GM12878 (cell line): Measurements from ENCODE around the gene SIT1. TPM values are rescaled to one million over a fixed set of nuclear protein-coding genes. Genes with fewer than 3 reads are reported as not detected.

Experiments
- ATAC-seq: fragments of 200-7000 bp; cut with Tn5 transposase; 3 replicates; pipeline ENCODE4 v1.9.1; 2020; ENCODE audit warnings: mild to moderate bottlenecking, moderate library complexity
- BruUV-seq: library from RNA; stranded (reverse); fragments of 400-500 nt; replicated peaks from 2 replicates; lab custom pipeline; 2021; lab: Mats Ljungman, UMichigan
- CTCF ChIA-PET: fragments of 300-600 bp; sonication (Branson Sonifier 250); formaldehyde crosslinking; extraction: SDS; loops from one replicate; lab custom pipeline; 2021; ENCODE audit warnings: inconsistent platforms; lab: Yijun Ruan, JAX
- POLR2A ChIA-PET: fragments of 350-600 bp; formaldehyde crosslinking; extraction: SDS; loops from one replicate; lab custom pipeline; 2021; ENCODE audit warnings: inconsistent platforms; lab: Charles Lee
- RAD21 ChIA-PET: fragments of 300-600 bp; sonication (Branson Sonifier 250); formaldehyde crosslinking; loops from one replicate; lab custom pipeline; 2023; ENCODE audit warnings: antibody characterized with exemption; ENCODE audit not compliant: unreplicated experiment; lab: Charles Lee
- SMC1A ChIA-PET: fragments of 300-600 bp; sonication (Branson Sonifier 250); formaldehyde crosslinking; loops from one replicate; lab custom pipeline; 2023; ENCODE audit not compliant: unreplicated experiment, uncharacterized antibody; lab: Charles Lee
- DNase-seq: peaks from one replicate; pipeline ENCODE4 v3.0.0-alpha.2; 2011; ENCODE audit warnings: low read depth, low spot score
- FAIRE-seq: peaks from 3 replicates; lab custom pipeline; 2011; peaks lifted over from hg19 to GRCh38; lab: Jason Lieb, UNC
- H2AFZ ChIP-seq: 2 replicates; pipeline ENCODE4 v1.6.0; 2011; ENCODE audit warnings: low read depth, low read length, control low read depth; ENCODE audit not compliant: control insufficient read depth
- H3K27ac ChIP-seq: 2 replicates; pipeline ENCODE4 v1.5.1; 2011; ENCODE audit warnings: control low read depth; ENCODE audit not compliant: control insufficient read depth, insufficient read depth
- H3K27me3 ChIP-seq, 2 experiments: replicated peaks in 1 of 2; 2 replicates each; pipeline versions ENCODE4 v1.6.0 to v1.6.1; 2011; ENCODE audit warnings: low read length in 1 of 2; ENCODE audit not compliant: control insufficient read depth in 2 of 2, insufficient read depth in 2 of 2
- H3K36me3 ChIP-seq, 2 experiments: 2 replicates each; pipeline ENCODE4 v1.5.1; 2011; ENCODE audit warnings: low read length in 1 of 2; ENCODE audit not compliant: control insufficient read depth in 2 of 2, insufficient read depth in 2 of 2
- H3K4me1 ChIP-seq: 2 replicates; pipeline ENCODE4 v1.6.1; 2011; ENCODE audit warnings: mild to moderate bottlenecking, low read length, moderate library complexity, mixed read lengths; ENCODE audit not compliant: control insufficient read depth, insufficient read depth
- H3K4me2 ChIP-seq: 2 replicates; pipeline ENCODE4 v1.6.0; 2011; ENCODE audit warnings: control low read depth; ENCODE audit not compliant: control insufficient read depth, insufficient read depth
- H3K4me3 ChIP-seq: fragments of 200-600 bp; sonication (generic); 2 replicates; pipeline ENCODE4 v1.5.1; 2016
- H3K79me2 ChIP-seq: 2 replicates; pipeline ENCODE4 v1.6.0; 2011; ENCODE audit warnings: low read length; ENCODE audit not compliant: control insufficient read depth, insufficient read depth
- H3K9ac ChIP-seq: 2 replicates; pipeline ENCODE4 v1.8.0; 2011; ENCODE audit warnings: low read length, control low read depth, mixed read lengths; ENCODE audit not compliant: control insufficient read depth, insufficient read depth
- H3K9me3 ChIP-seq: replicated peaks from 3 replicates; pipeline ENCODE4 v1.5.1; 2011; ENCODE audit warnings: mild to moderate bottlenecking, low read length; ENCODE audit not compliant: control insufficient read depth, insufficient read depth
- H4K20me1 ChIP-seq: 2 replicates; pipeline ENCODE4 v1.6.0; 2011; ENCODE audit not compliant: control insufficient read depth, insufficient read depth
- BACH1 ChIP-seq: fragments of 450-650 bp; IDR thresholded peaks from 2 replicates; pipeline ENCODE4 v1.6.1; 2017; ENCODE audit warnings: mild to moderate bottlenecking, borderline replicate concordance
- NBN ChIP-seq: fragments of 450-650 bp; IDR thresholded peaks from 2 replicates; pipeline ENCODE4 v1.6.1; 2016
- POU2F2 ChIP-seq: IDR thresholded peaks from 3 replicates; pipeline ENCODE4 v1.6.1; 2011; ENCODE audit warnings: low read depth, mild to moderate bottlenecking, low read length, borderline replicate concordance
- STAT3 ChIP-seq: IDR thresholded peaks from 2 replicates; pipeline ENCODE4 v1.6.1; 2011; ENCODE audit warnings: low read depth, low read length, improper control_type of control experiment
- WGBS: methylation state at CpG from one replicate; pipeline ENCODE4 v1.1.6; 2016; ENCODE audit warnings: low lambda C conversion rate; ENCODE audit not compliant: insufficient replicate concordance, insufficient coverage; ENCODE audit errors: missing lambda C conversion rate; 5-methylcytosine and 5-hydroxymethylcytosine counted together
- in situ Hi-C: fragments of 300-500 bp; cut with MboI; formaldehyde crosslinking; loops from 9 replicates; pipeline ENCODE4 v1.14.3; 2018; ENCODE audit warnings: mixed read lengths
- intact Hi-C: fragments of 100-400 bp; cut with micrococcal nuclease; formaldehyde crosslinking; loops from one replicate; pipeline ENCODE4 v1.14.2; 2022; ENCODE audit not compliant: unreplicated experiment
- polyA plus RNA-seq, 11 experiments: library from polyadenylated mRNA; depleted of rRNA in 4 of 11; unstranded in 6 of 11; stranded (reverse) in 5 of 11; fragments of >200 nt; fragmentation: Nextera tagmentation in 4 of 11; fragmentation: Illumina TruSeq in 1 of 11; extraction: Ambion mirVana in 4 of 11; extraction: Trizol in 1 of 11; gene quantifications; 1 replicate in 1 of 11; 2 replicates in 10 of 11; pipeline versions ENCODE4 v1.2.1 to v1.2.3, GENCODE V29; 2011 to 2016; ENCODE audit warnings: inconsistent platforms in 2 of 11, missing spikeins in 2 of 11, low read depth in 1 of 11
- total RNA-seq, 4 experiments: library from RNA; depleted of rRNA in 3 of 4; stranded (reverse); fragments of >200 nt in 3 of 4; fragmentation: Illumina TruSeq in 1 of 4; extraction: Trizol in 1 of 4; gene quantifications; 2 replicates each; pipeline versions ENCODE4 v1.2.1 to v1.2.3, GENCODE V29; 2013 to 2021
- TF ChIP-seq, protein P1 (sequence below): IDR thresholded peaks from 2 replicates; pipeline ENCODE4 v1.6.1; 2011; ENCODE audit warnings: low read depth, low read length, improper control_type of control experiment, borderline replicate concordance

SIT1 gene
- total and polyA plus RNA-seq, 10 of the 15 experiments (the other 5 are each of a cell fraction or from before 2014, with no cell fraction given): 0.97 to 137 (median 59.7) TPM

DNA sequence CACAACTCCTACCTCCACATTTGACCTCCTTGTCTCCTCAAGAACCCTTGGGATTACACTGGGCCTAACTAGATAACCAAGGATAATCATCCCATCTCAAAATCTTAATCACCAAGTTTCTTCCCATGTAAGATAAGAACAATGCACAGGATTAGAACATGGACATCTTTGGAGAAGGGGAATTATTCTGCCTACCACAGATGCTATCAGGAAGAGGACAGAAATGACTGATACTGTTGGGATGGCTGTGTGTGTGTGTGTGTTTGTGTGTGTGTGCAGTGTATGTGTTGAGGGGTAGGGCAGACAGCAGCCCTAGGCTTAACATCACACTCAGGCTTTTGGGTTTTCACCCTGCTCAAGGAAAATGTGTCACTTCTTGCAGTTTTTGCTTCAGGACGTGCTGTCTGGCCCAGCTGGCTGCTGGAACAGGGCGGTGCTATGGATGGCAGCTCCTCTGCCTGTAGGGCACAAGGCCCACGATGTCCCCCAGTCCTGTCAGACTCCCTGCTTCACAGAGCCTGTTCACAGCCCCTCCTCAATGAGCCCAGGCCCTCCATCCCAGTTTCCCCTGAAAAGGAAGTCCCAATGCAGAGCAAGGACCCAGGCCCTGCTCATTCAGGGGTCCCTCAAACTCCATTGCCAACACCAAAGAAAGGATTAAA is 30.7 kb upstream of the SIT1 start (continued):
- TF ChIP-seq, protein P1, sequence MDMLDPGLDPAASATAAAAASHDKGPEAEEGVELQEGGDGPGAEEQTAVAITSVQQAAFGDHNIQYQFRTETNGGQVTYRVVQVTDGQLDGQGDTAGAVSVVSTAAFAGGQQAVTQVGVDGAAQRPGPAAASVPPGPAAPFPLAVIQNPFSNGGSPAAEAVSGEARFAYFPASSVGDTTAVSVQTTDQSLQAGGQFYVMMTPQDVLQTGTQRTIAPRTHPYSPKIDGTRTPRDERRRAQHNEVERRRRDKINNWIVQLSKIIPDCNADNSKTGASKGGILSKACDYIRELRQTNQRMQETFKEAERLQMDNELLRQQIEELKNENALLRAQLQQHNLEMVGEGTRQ: no peak
- TF ChIP-seq BACH1 (no peak), NBN (no peak)

DNA sequence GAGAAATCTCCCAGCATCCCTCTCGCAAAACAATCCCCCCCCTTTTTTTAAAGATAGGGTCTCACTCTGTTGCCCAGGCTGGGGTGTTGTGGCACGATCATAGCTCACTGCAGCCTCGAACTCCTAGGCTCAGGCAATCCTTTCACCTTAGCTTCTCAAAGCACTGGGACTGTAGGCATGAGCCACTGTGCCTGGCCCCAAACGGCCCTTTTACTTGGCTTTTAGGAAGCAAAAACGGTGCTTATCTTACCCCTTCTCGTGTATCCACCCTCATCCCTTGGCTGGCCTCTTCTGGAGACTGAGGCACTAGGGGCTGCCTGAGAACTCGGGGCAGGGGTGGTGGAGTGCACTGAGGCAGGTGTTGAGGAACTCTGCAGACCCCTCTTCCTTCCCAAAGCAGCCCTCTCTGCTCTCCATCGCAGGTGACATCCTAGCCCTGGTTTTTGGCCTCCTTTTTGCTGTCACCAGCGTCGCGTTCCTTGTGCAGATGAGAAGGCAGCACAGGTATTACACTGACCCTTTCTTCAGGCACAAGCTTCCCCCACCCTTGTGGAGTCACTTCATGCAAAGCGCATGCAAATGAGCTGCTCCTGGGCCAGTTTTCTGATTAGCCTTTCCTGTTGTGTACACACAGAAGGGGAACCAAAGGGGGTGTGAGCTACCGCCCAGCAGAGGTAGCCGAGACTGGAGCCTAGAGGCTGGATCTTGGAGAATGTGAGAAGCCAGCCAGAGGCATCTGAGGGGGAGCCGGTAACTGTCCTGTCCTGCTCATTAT is 29.8 kb upstream of the SIT1 start:
- intact Hi-C loops: no loop called here
- no peak overlapping the region for H3K27ac ChIP-seq

More for the DNA sequence above, 29.8 kb upstream of the SIT1 start:
- ATAC-seq (peak; percentile 73), FAIRE-seq (peak; percentile 89), DNase-seq (no peak)
- no peaks in the 10 kb centered on the region for H3K9me3 ChIP-seq
- peaks cover 0 to 2% of the 10 kb centered on the region in 2 experiments; a peak in 2 of 4 replicates for H3K27me3 ChIP-seq
- H4K20me1 ChIP-seq: no peaks in the 10 kb centered on the region
- ChIA-PET CTCF (interaction anchor here (1.0 to 2.6 kb wide), 4 partner anchors 15 to 46 kb away, joined by 3 to 28 read pairs (median 6); no protein-coding TSS in a partner anchor), RAD21 (interaction anchor here (1.1 to 1.2 kb wide), 2 partner anchors 10 to 16 kb away, joined by 3 to 4 read pairs; partner anchors contain the start of gene ARHGEF39), POLR2A (interaction anchor here (0.8 to 1.8 kb wide), 3 partner anchors 14 to 47 kb away, joined by 3 to 5 read pairs (median 3); partner anchors contain the start of gene SIT1)
- BruUV-seq: no TSS peak
- TF ChIP-seq POU2F2: peak; percentile 95; the same call in 2 of the 3 replicates
- TF ChIP-seq STAT3: no peak
- TF ChIP-seq, all 136 proteins: peak for 1
- SMC1A ChIA-PET: interaction anchor here (0.7 to 1.8 kb wide), 6 partner anchors 11 to 202 kb away, joined by 3 to 6 read pairs (median 3); no protein-coding TSS in a partner anchor
- no peak overlapping the region for H3K4me3 ChIP-seq
- no peaks in the 10 kb centered on the region for H3K36me3 ChIP-seq
- no peak overlapping the region; the same call in none of the 2 replicates for H2AFZ ChIP-seq
- H3K9ac ChIP-seq: no peak overlapping the region
- H3K79me2 ChIP-seq: no peaks in the 10 kb centered on the region
- in situ Hi-C loops: no loop called here
- peak overlapping the region; percentile 33; the same call in 1 of the 2 replicates for H3K4me2 ChIP-seq
- 18% methylated on average over 15 of the region's 15 CpGs for WGBS
- peaks cover 8% of the 10 kb centered on the region for H3K4me1 ChIP-seq
